NCI-H345 treated with DMSO at 0.1 percent for 48 hours (cell line): ENCODE measurements around the gene SPIRE1.

Experiments
- DNase-seq: peaks from one replicate; lab custom pipeline; 2025; ENCODE audit not compliant: unreplicated experiment; lab: John Stamatoyannopoulos, UW

The SPIRE1 gene

GRCh38 chr18:12657684-12658425 lies at the start of gene SPIRE1:
SPIRE1 (minus strand) TSS chr18:12658107; CDS start chr18:12657866, 241 bp downstream.
- peak; percentile 28 for DNase-seq

DNA sequence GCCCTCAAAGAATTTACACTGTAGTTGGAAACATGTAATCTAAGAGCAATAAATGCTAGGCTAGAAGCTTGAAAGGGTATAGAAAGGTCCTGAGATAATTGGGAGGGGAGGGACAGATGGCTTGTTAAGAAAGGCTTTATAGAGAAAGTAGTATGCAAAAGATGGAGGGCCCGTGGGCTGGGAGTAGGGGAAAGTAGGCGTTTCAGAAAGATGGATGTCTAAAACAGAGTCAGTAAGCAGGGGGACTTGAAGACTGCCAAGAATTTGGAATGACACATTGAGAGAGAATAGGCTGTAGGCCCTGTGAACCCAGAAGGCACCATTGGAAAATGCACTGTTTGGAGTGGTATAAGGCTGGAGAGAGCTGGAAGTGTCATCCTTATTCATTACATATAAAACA lies 45.8 kb upstream of the SPIRE1 start:
- DNase-seq: no peak

DNA sequence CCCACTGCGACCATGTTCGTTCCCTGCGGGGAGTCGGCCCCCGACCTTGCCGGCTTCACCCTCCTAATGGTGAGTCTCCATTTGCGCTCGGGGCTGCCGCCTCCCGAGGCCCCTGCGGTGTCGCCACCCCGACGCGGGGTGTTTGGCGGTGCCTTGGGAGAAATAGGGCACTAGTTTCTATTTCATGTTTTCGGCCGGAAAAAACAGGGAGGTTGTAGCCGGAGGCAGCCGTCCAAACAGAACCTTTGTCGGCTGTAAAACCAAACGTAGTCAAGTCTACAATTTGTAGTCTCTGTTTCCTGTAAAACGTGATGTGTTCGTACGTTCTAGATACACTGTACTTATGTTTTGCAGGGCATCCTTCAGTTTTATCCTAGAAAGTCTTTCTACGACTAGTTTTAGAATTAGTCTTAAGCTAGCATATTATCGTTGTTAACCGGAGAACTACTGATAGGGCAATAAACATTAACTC lies 45.2 kb upstream of the SPIRE1 start:
- no peak for DNase-seq

DNA sequence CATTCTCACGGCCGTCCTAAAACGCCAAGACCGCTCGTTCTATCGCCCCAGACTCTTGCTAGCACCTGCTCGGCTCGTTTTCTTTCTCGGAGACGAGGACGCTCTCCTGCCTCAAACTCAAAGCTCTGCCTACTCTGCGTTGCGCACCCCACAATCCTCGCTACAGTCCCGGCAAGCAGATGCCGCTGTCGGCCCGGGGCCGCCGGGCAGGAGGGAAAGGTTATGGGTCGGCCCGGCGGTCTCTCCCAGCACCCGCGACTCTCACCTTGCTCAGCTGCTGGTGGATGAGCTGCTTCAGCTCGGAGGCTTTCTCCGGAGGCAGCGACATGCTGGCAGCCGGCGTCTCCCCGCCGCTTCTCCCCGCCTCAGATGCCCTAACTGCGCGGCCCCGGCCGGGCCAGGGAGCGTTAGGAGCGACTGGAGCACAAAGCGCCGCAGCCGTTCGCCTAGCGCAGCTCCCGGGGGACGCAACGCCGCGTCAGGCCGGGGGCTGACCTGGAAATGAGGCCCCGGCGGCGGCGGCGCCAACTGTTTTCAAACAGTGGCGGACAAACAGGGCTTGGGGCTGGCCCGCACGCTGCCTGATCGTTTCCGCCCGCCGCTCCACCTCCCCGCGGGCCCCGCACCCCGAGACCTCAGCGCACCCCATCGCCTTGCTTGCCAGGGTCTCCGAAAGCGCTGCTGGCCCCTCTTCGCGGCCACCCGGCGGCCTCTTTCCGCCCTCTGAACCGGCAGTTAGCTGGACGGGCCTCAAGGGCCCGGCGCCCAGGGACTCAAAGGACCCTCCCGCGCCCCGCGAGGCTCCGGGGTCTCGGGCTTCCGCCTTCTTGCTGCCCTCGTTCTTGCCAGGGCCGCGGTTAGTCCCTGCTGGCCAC lies 44.6 kb upstream of the SPIRE1 start, which contains the start of the genes CEP76 and PSMG2:
Gene CEP76, minus strand, starts transcription at position 503 of the 875 bp plus-strand sequence. Its CDS starts 175 bp downstream, at position 328.
Gene PSMG2, plus strand, starts transcription at position 822 of the 875 bp plus-strand sequence. CDS start 66 bp downstream, outside the sequence.
- DNase-seq: peak; percentile 64

DNA sequence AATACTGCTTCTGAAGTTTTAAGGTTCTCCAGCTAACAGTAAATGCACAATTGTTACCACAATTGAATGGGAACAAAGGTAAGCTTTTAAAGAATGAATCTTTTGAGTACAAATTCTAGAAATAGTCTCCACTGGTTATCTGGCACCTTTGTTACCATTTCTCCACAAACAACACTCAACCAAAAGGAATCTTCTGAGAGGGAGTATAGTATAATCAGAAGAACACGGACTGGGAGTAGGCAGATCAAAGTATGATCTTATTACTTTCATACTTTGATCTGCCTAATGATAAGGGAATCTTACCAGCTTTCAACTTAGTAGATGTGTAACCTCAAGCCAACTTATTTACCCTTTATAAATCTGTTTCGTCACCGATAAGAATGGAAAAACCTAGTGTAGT lies 43.3 kb upstream of the SPIRE1 start:
- no peak for DNase-seq

DNA sequence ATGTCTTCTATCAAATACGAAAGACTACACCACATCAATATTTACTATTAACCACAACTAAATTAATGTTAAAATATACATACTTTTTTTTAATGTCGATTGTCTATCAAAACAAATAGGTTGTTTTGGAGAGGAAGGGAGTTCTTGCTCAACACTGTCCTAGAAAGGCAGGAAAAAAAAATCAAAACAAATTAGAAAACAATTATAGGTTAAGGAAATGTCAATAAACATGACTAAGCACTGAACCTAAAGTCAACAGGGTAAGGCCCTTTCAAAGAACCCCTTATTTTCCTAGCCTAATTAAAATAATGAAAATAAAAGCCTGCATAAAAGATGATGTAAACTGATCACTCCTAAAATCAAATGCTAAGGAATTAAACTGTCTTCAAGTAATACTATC lies 41.8 kb upstream of the SPIRE1 start:
- no peak for DNase-seq

DNA sequence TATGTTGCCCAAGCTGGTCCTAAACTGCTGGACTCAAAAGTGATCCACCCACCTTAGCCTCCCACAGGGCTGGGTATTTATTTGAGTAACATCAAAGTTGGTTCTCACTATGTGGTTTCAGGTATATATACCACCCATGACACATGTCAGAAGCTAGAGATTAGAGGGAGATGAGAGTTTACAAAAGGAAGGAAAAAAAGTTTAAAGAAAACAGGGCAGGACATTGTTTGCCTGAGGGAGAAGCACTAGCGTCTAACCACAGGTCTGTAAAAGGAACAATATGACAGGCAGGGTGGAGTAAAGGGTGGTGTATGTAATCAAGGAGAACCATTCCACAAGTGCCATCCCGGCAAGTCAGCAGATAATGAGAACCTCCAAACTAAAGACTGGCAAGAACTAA lies 36.1 kb upstream of the SPIRE1 start:
- no peak for DNase-seq

DNA sequence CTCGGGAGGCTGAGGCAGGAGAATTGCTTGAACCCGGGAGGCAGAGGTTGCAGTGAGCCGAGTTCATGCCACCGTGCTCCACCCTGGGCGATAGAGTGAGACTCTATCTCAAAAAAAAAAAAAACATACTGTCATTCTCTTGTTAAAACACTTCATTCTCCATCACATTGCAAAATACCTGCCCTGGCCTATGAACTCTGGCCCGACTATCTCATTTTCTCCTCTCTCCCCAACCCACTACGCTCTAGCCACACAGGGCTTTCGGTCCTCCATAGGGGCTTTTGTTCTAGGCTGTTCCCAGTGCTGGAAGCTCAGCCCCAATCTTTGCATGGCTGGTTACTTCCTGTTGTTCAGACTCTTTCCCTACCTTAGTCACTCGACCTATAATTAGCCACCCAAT lies 34.3 kb upstream of the SPIRE1 start:
- no peak for DNase-seq

DNA sequence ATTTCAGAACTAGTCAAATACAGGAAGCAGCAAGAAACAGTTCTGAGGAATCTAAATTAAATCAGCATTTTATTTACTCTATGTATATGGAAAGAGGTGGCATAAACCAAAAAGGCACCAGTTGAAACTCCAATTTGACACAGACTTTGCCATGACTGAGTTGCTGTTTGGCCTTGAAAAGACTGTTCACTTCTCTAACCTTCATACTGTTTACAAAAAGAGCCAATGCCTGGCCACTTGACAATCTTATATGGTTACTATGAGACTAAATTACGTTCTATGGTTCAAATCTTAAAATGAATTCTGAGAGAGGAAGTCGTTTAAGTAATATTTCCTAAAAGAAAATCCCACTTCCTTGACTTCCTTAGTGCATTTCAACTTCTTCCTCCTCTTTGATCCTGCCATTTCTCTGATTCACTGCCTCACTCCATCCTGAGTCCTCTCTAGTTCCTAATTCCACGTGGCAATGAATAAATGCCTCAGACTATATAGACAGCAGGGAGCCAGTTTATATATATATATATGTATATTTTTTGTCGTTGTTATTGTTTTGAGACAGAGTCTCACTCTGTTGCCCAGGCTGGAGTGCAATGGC lies 31.4 kb upstream of the SPIRE1 start:
- DNase-seq: no peak

- no peak for DNase-seq
Measured at GRCh38 chr18:12686100-12686499, 28.2 kb upstream of the SPIRE1 start.

DNA sequence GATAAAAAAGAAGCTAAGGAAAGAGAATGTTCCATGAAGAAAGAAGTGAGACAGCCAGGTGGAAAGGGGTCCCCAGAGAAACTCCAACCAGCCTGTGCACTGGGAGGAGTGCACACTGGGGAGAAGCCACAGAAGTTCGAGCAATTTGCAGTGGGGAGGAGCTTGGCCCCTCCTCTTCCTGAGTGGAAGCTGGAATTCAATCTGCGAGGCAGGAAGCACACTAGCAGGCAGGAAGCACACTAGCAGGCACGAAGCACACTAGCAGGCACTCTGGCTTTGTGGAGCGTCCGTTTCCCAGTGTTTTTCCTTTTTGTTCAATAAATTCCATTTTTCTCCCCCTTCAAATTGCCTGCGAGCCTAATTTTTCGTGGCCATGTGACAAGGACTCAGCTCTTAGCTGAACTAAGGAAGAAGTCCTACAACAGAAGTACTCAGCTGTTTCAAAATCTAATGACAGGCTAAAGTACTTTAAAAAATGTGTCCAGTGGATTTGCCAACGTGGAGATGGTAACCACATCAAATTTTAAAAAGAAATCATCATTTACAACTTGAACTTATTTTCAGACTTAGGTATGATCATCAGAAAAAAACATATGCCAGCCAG lies 21.4 kb upstream of the SPIRE1 start:
- DNase-seq: no peak

GRCh38 chr18:12668041-12668440 lies 10.1 kb upstream of the SPIRE1 start:
- DNase-seq: no peak

GRCh38 chr18:12659904-12660605 lies 2.1 kb upstream of the SPIRE1 start:
- DNase-seq: peak; percentile 64

GRCh38 chr18:12658426-12659138 lies 675 bp upstream of the SPIRE1 start:
- peak; percentile 30 for DNase-seq

GRCh38 chr18:12656938-12657683 lies 796 bp downstream of the SPIRE1 start:
- no peak for DNase-seq

GRCh38 chr18:12656605-12656937 lies 1.3 kb downstream of the SPIRE1 start:
- DNase-seq: no peak

- no peak for DNase-seq
Measured at GRCh38 chr18:12654971-12655370, 2.9 kb downstream of the SPIRE1 start.

- no peak for DNase-seq
Measured at GRCh38 chr18:12652861-12653401, 5.0 kb downstream of the SPIRE1 start.

GRCh38 chr18:12651651-12652050 lies 6.3 kb downstream of the SPIRE1 start:
- DNase-seq: no peak
